GM19099 (cell line): ENCODE measurements around the gene LAMTOR4.

Experiments
- POLR2A ChIP-seq: IDR thresholded peaks from 3 replicates; pipeline ENCODE4 v1.6.1; 2011; ENCODE audit warnings: low read depth; ENCODE audit not compliant: insufficient read length; ENCODE audit errors: extremely low read depth

LAMTOR4 gene

GRCh38 chr7:100148559-100149328, at the start of gene LAMTOR4:
Gene LAMTOR4 (plus strand): TSS chr7:100148918. CDS start chr7:100148973, 55 bp downstream.
- peak; percentile 89 for TF ChIP-seq POLR2A

GRCh38 chr7:100099452-100099851, 49.3 kb upstream of the LAMTOR4 start:
- no peak for TF ChIP-seq POLR2A

DNA sequence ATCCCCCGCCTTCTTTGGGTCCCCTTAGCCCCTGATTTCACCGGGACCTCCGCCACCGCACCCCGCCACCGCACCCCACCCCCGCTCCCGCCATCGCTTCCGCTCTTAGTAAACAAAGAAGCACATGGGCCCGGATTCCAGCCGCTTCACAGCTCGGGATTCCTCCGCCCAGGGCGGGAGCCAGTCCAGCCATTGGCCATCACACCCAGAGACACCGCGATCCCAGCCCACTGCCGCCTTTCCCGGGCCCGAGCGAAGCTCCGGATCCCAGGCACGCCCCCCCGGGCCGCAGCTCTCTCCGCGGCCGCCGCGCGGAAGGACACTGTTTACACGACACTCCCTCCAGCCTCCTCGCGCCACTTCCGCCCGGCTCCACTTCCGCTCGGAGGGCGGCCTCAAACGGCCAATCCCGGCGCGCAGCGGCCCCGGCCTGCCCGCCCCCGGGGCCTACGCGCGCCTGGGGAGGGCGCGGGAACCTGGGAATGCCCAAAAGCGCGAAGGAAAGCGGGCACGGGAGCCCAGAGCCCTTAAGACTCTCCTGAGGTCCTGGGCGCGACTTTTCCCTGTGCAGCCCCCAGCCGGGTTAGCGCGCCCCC, 48.2 kb upstream of the LAMTOR4 start:
- TF ChIP-seq POLR2A: no peak

DNA sequence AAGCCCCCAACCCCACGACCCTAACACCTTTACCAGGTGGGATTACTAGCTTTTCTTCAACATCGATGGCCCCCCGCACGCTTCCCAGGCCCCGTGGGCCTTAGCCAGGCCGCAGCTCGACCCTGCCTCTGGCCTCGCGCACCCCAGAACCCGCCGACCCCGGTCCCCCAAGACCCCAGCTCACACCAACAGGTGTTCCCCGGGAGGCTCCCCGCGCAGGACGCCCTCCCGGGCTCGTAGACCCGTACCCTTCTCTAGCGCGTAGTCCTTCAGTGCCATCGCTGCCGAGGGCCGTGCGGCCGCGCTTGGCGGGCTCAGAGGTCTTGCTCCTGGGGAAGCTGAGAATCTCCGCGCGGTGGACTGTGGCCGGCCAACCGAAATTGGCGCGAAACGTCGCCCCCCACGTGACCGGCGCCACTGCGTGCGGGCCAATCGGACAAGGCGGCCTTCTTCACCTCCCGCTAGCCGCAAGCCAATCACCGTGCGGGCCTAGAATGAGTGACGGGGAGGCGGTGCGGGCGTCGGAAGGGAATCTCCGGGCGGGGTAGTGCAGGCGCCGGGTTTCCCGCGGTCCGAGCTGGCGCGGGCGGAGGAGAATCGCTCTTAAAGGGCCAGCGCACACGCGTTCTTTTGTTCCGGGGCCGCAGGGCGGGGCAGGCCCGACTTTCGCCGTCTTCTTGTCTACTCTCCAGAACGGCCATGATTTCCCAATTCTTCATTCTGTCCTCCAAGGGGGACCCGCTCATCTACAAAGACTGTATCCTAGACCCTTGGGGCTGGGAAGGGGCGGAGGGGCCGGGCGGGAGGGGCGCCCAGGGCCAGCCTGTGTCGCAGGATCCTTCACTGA, 47.5 kb upstream of the LAMTOR4 start, which contains the start of the genes AP4M1 and MCM7:
Gene AP4M1, plus strand, starts transcription at position 628 of the 847 bp plus-strand sequence. Its CDS starts 72 bp downstream, at position 700.
Gene MCM7, minus strand, starts transcription at position 382 of the 847 bp plus-strand sequence. Its CDS starts 103 bp downstream, at position 279.
- peak; percentile 84 for TF ChIP-seq POLR2A

DNA sequence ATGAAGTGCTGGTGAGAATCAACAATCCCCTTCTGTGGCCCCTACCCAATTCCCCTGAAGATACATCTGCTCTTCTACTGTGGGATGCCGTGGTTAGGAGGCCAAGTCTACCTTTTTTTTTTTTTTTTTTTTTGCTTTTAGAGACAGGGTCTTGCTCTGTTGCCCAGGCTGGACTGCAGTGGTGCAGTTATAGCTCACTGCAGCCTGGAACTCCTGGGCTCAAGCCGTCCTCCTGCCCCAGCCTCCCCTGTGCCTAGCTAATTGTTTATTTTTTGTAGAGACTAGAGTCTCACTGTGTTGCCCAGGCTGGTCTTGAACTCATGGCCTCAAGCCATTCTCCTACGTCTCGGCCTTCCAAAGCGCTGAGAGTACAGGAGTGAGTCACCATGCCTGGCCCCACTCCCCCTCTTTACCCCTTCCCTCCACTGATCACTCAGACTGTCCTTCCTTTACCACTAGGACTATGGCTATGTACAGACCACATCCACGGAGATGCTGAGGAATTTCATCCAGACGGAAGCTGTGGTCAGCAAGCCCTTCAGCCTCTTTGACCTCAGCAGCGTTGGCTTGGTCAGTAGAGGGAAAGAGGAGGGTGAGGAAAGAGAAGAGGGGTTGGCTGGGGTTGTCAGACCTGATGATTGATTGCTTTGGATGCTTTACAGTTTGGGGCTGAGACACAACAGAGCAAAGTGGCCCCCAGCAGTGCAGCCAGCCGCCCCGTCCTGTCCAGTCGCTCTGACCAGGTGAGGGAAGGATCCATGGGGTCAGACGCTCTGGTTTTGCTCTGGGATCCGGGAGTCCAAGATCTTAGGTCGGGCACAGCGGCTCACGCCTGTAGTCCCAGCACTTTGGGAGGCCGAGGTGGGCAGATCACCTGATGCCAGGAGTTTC, 45.5 kb upstream of the LAMTOR4 start:
- no peak for TF ChIP-seq POLR2A

DNA sequence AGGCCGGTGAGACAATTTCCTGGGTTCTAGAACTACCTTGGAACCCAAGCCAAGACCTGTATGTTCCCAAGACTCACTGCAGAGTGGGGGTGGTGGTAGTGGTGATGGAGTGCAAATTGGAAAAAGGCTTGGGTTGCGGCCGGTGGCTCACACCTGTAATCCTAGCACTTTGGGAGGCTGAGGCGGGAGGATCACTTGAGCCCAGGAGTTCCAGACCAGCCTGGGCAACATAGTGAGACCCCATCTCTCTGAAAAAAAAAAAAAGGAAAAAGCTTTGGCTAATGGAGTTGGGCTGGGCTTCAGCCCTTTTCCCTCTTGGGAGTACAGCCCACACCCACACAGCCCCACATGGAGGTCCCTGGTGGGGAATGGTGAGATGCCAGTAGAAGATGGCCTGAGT, 43.2 kb upstream of the LAMTOR4 start:
- no peak for TF ChIP-seq POLR2A

- no peak for TF ChIP-seq POLR2A
These were observed 42.1 kb upstream of the LAMTOR4 start for GRCh38 chr7:100106633-100107032.

DNA sequence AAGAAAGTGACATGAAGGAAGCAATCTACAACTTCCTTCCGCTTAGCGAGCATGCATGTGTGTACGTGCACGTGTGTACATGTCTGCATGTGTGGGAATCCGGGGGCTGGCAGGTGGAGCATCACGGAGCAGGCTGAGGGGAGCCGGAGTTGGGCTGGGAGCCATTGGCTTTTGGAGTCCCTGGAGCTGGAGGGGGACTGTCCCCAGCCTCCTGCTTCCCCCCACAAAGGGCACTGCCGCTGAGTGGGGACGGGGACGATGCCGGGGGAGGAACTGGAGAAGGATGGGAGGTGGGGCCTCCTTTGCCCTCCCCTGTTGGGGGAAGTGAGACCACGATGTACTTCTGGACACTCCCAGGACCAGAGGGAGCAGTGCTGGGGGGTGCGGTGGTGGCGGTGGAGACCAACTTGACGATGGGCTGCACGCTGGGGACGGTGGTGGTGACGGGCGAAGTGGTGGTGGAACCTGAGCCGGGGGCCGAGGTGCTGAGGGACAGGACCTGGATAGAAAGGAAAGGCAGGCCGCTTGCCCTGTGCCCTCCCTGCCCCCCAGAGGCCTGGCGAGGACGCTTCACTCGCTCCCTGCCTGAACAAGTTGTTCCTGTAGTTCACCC, 41.5 kb upstream of the LAMTOR4 start:
- TF ChIP-seq POLR2A: no peak

GRCh38 chr7:100107890-100108289, 40.8 kb upstream of the LAMTOR4 start:
- TF ChIP-seq POLR2A: no peak

DNA sequence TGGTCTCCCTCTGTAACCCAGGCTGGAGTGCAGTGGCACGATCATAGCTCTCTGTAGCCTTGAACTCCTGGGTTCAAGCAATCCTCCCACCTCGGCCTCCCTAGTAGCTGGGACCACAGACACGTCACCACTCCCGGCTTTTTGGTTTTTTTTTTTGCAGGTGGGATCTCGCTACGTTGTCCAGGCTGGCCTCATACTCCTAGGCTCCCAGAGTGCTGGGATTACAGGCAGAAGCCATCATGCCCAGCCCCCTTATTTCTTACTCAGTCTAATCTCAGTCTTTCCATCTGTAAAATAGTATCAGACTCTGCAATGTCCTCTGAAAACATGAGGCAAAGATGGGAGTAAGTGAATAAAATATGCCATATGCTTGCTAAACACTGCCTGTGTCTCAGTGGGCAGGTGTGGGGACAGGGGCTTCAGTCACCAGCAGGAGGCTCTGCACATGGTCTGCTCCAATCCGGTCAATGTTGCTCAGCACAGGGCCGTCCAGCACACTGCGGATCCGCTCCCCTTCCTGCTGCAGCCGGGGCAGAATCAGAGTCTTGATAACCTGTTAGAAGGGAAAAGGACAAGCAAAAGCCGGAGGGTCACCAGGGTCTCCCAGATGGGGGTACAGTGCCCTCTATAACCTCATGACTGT, 39.1 kb upstream of the LAMTOR4 start:
- TF ChIP-seq POLR2A: no peak

GRCh38 chr7:100111156-100111555, 37.6 kb upstream of the LAMTOR4 start:
- no peak for TF ChIP-seq POLR2A

DNA sequence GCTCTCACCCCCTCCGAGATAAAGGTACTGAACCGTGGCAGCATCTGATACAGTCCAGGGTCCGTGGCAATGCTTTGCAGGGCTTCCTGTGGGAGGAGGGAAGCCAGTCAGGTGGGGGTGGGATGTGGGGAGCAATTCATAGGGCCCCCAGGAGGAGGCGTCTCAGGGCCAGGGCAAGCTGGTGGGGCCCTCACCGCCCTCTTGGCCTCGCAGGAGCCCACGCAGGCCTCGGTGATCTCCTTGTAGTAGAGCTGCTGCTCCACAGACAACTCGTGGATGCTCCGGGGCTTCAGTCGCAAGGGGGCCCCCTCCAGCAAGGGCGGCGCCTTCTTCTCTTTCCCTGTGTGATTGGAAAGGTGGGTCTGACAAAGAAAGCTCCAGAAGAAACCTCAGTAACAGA, 36.8 kb upstream of the LAMTOR4 start:
- TF ChIP-seq POLR2A: no peak

DNA sequence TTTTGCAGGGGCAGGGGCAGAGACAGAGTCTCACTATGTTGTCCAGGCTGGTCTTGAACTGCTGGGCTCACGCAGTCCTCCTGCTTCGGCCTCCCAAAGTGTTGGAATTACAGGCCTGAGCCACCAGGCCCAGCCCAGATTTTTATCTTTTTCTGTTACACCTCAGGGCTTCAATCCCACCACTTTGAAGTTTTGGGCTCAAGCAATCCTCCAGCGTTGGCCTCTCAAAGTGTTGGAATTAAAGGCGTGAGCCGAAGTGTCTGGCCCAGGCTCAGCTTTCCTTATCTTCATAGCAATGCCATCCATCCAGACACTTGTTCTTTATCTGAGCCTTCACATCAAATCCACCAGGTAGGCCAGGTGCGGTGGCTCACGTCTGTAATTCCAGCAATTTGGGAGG, 33.7 kb upstream of the LAMTOR4 start:
- no peak for TF ChIP-seq POLR2A
